BLaER1 (cell line): ENCODE measurements around the gene SYT4.
A peak's percentile ranks its signal among the peaks of the same experiment; 100 is the strongest.
"Not testable (repeated sequence)": the region's sequence is repeated elsewhere in the genome, so short reads cannot be mapped to it uniquely, and the experiment has no call there.

ENCODE experiments used
- H3K27ac ChIP-seq: shearing (Covaris generic); formaldehyde crosslinking; 2 replicates; pipeline ENCODE4 v1.8.1; 2022
- H3K27me3 ChIP-seq: shearing (Covaris generic); formaldehyde crosslinking; 2 replicates; pipeline ENCODE4 v1.8.1; 2022
- H3K36me3 ChIP-seq: shearing (Covaris generic); formaldehyde crosslinking; 2 replicates; pipeline ENCODE4 v1.8.1; 2022
- H3K4me1 ChIP-seq: shearing (Covaris generic); formaldehyde crosslinking; 2 replicates; pipeline ENCODE4 v1.8.1; 2022
- H3K4me2 ChIP-seq: shearing (Covaris generic); formaldehyde crosslinking; 2 replicates; pipeline ENCODE4 v1.8.1; 2022
- H3K4me3 ChIP-seq: shearing (Covaris generic); formaldehyde crosslinking; 2 replicates; pipeline ENCODE4 v1.8.1; 2022
- H3K9ac ChIP-seq: shearing (Covaris generic); formaldehyde crosslinking; 2 replicates; pipeline ENCODE4 v1.8.1; 2022
- H3K9me3 ChIP-seq: shearing (Covaris generic); formaldehyde crosslinking; 2 replicates; pipeline ENCODE4 v1.8.1; 2022
- H4K20me1 ChIP-seq: shearing (Covaris generic); formaldehyde crosslinking; 2 replicates; pipeline ENCODE4 v1.8.1; 2022
- Cebpa-rat ChIP-seq: shearing (Covaris generic); IDR thresholded peaks from 2 replicates; pipeline ENCODE4 v1.8.1; 2022

Gene SYT4

GRCh38 chr18:43277164-43277600 lies at the start of gene SYT4:
Gene SYT4 (minus strand): TSS chr18:43277490. CDS start chr18:43277281, 209 bp downstream.
- Histone ChIP-seq H3K4me3 (no peak within 1 kb of the TSS), H3K4me2 (peak within 1 kb of the TSS; percentile 39)

GRCh38 chr18:43322132-43322531 lies 44.8 kb upstream of the SYT4 start:
- H3K27me3 ChIP-seq = no peaks in the 10 kb centered on the region
- H3K4me3 ChIP-seq = no peak overlapping the region
- no peak for TF ChIP-seq Cebpa-rat
- H3K27ac ChIP-seq = no peak overlapping the region
- H3K9me3 ChIP-seq = no peaks in the 10 kb centered on the region
- no peak overlapping the region for H3K4me2 ChIP-seq
- no peak overlapping the region for H3K9ac ChIP-seq
- H3K4me1 ChIP-seq = no peaks in the 10 kb centered on the region
- no peaks in the 10 kb centered on the region for H4K20me1 ChIP-seq
- H3K36me3 ChIP-seq = no peaks in the 10 kb centered on the region

More at GRCh38 chr18:43277164-43277600, at the start of gene SYT4:
- TF ChIP-seq Cebpa-rat = no peak
- Histone ChIP-seq H3K27me3 (no peaks in the 10 kb centered on the region), H3K9me3 (no peaks in the 10 kb centered on the region), H4K20me1 (no peaks in the 10 kb centered on the region), H3K9ac (no peak within 1 kb of the TSS), H3K36me3 (no peaks in the 10 kb centered on the region), H3K27ac (no peak within 1 kb of the TSS), H3K4me1 (peaks cover 18% of the 10 kb centered on the region)

DNA sequence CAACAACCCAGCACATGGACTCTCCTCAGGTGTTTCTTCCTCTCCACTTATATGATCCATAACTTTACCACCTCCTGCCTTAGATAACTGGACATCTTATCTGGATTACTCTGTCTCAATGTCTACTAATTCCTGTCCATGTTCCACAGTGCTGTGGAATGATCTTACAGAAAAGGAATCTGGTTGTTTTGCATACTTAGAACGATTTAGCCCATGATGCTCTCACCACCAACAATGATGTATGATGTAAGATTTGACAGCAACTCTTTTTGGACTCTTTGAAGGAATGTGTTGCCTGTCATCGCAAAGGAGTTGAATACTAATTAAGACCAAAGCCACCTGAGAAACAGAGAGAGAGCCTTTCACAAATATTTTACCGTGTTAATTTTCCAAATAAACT lies 37.7 kb upstream of the SYT4 start:
- H3K36me3 ChIP-seq = no peaks in the 10 kb centered on the region
- H3K4me3 ChIP-seq = no peak overlapping the region
- H3K9me3 ChIP-seq = no peaks in the 10 kb centered on the region
- no peaks in the 10 kb centered on the region for H3K4me1 ChIP-seq
- no peaks in the 10 kb centered on the region for H4K20me1 ChIP-seq
- TF ChIP-seq Cebpa-rat = no peak
- no peak overlapping the region for H3K27ac ChIP-seq
- H3K9ac ChIP-seq = no peak overlapping the region
- H3K27me3 ChIP-seq = no peaks in the 10 kb centered on the region
- H3K4me2 ChIP-seq = no peak overlapping the region

GRCh38 chr18:43312891-43313290 lies 35.6 kb upstream of the SYT4 start:
- no peaks in the 10 kb centered on the region for H3K36me3 ChIP-seq
- H3K4me3 ChIP-seq = no peak overlapping the region
- no peak for TF ChIP-seq Cebpa-rat
- no peak overlapping the region for H3K27ac ChIP-seq
- no peaks in the 10 kb centered on the region for H3K4me1 ChIP-seq
- H3K9me3 ChIP-seq = no peaks in the 10 kb centered on the region
- H4K20me1 ChIP-seq = no peaks in the 10 kb centered on the region
- H3K27me3 ChIP-seq = no peaks in the 10 kb centered on the region
- H3K9ac ChIP-seq = no peak overlapping the region
- no peak overlapping the region for H3K4me2 ChIP-seq

GRCh38 chr18:43310239-43310638 lies 32.9 kb upstream of the SYT4 start:
- H3K9me3 ChIP-seq = no peaks in the 10 kb centered on the region
- no peak for TF ChIP-seq Cebpa-rat
- H3K4me1 ChIP-seq = no peaks in the 10 kb centered on the region

GRCh38 chr18:43303376-43303775 lies 26.1 kb upstream of the SYT4 start:
- TF ChIP-seq Cebpa-rat = no peak
- Histone ChIP-seq H4K20me1 (no peaks in the 10 kb centered on the region), H3K36me3 (no peaks in the 10 kb centered on the region), H3K27ac (no peak overlapping the region), H3K4me2 (no peak overlapping the region), H3K4me3 (no peak overlapping the region), H3K9me3 (no peaks in the 10 kb centered on the region), H3K4me1 (no peaks in the 10 kb centered on the region), H3K27me3 (no peaks in the 10 kb centered on the region), H3K9ac (no peak overlapping the region)

More at GRCh38 chr18:43310239-43310638, 32.9 kb upstream of the SYT4 start:
- Histone ChIP-seq H3K4me3 (no peak overlapping the region), H4K20me1 (no peaks in the 10 kb centered on the region), H3K27ac (no peak overlapping the region), H3K36me3 (no peaks in the 10 kb centered on the region), H3K4me2 (no peak overlapping the region), H3K27me3 (no peaks in the 10 kb centered on the region), H3K9ac (no peak overlapping the region)

- H3K36me3 ChIP-seq, H3K27me3 ChIP-seq, H3K9ac ChIP-seq, H3K27ac ChIP-seq, H3K4me1 ChIP-seq, H3K4me2 ChIP-seq, H4K20me1 ChIP-seq, H3K9me3 ChIP-seq, H3K4me3 ChIP-seq: not testable (repeated sequence)
These were observed 8.9 kb upstream of the SYT4 start for GRCh38 chr18:43286187-43286586.

- Histone ChIP-seq H3K36me3 (no peaks in the 10 kb centered on the region), H3K4me2 (no peak overlapping the region), H3K9ac (no peak overlapping the region), H4K20me1 (no peaks in the 10 kb centered on the region), H3K27ac (no peak overlapping the region), H3K9me3 (no peaks in the 10 kb centered on the region), H3K27me3 (no peaks in the 10 kb centered on the region), H3K4me1 (no peaks in the 10 kb centered on the region), H3K4me3 (no peak overlapping the region)
- TF ChIP-seq Cebpa-rat = no peak
These were observed 6.0 kb upstream of the SYT4 start for GRCh38 chr18:43283299-43283698.

DNA sequence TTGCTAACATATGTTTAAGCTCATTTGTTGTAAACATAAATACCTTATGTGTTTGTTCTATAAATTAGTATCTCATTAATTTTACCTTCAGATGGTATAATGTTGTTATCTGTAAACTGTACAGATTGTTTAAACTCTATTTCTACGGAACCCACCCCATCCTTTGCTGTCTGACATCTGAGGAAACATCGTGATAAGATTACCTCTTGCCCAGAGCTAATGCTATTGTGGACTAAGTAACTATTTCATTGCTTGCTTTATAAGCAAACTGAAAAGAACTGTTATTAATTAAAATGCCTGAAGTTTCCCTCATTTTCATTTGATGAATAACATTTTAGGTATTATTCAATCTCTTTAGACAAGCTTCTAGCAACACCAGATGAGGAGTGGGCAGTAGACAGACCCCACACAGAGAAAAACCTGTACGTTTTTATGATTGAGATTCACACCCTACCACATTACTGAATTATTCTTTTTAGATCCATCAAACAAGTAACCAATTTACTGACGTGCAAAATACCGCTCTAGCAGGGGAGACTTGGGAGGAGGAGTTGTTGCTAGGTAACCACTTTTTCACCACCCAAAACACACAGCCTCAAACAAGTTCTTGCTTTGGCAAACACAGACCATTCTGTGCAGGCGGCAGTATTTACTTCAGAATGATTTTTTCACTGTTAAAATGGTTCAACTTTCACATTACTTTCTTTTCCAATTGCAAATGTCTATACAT lies 1.9 kb upstream of the SYT4 start:
- Histone ChIP-seq H4K20me1 (no peaks in the 10 kb centered on the region), H3K4me1 (peaks cover 10% of the 10 kb centered on the region; the same call in 1 of the 2 replicates), H3K9me3 (no peaks in the 10 kb centered on the region), H3K27ac (no peak overlapping the region), H3K9ac (no peak overlapping the region), H3K27me3 (no peaks in the 10 kb centered on the region), H3K36me3 (no peaks in the 10 kb centered on the region), H3K4me2 (no peak overlapping the region), H3K4me3 (no peak overlapping the region)
- TF ChIP-seq Cebpa-rat = no peak

DNA sequence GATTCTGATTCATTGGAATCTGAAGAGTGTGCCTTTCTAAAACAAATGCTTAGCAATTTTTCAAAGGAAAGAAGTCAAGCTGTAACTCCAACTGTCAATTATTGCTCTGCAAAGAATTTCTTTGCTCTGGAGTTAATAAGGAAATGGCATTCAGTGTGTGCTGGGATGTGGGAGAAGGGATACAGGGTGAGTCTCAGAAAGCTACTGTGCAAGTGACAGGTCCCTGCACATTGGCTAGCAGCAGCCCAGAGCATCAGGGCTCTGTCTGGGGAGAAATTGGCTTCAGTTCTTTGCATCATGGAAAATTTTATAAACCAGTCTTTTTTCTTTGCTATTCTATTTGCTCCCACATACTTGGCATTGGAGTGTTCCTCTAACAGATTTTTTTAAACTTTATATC lies 1.1 kb upstream of the SYT4 start:
- no peak overlapping the region for H3K4me2 ChIP-seq
- no peaks in the 10 kb centered on the region for H3K27me3 ChIP-seq
- no peak for TF ChIP-seq Cebpa-rat
- no peak overlapping the region for H3K9ac ChIP-seq
- no peaks in the 10 kb centered on the region for H4K20me1 ChIP-seq
- no peaks in the 10 kb centered on the region for H3K36me3 ChIP-seq
- H3K9me3 ChIP-seq = no peaks in the 10 kb centered on the region
- peaks cover 18% of the 10 kb centered on the region for H3K4me1 ChIP-seq
- H3K4me3 ChIP-seq = no peak overlapping the region
- no peak overlapping the region for H3K27ac ChIP-seq

GRCh38 chr18:43276491-43276890 lies 799 bp downstream of the SYT4 start:
- H3K4me3 ChIP-seq = no peak overlapping the region
- H3K9ac ChIP-seq = no peak overlapping the region

More at GRCh38 chr18:43276491-43276890, 799 bp downstream of the SYT4 start:
- no peaks in the 10 kb centered on the region for H3K9me3 ChIP-seq
- H3K27me3 ChIP-seq = no peaks in the 10 kb centered on the region
- TF ChIP-seq Cebpa-rat = no peak
- H3K4me2 ChIP-seq = no peak overlapping the region
- H3K4me1 ChIP-seq = peaks cover 18% of the 10 kb centered on the region
- no peaks in the 10 kb centered on the region for H3K36me3 ChIP-seq
- no peaks in the 10 kb centered on the region for H4K20me1 ChIP-seq
- H3K27ac ChIP-seq = no peak overlapping the region
